NCI-H1436 treated with DMSO at 0.1 percent for 48 hours (cell line): ENCODE measurements around the gene TNS4.

ENCODE experiments used
- DNase-seq: peaks from one replicate; lab custom pipeline; 2025; lab: John Stamatoyannopoulos, UW

The TNS4 gene

DNA sequence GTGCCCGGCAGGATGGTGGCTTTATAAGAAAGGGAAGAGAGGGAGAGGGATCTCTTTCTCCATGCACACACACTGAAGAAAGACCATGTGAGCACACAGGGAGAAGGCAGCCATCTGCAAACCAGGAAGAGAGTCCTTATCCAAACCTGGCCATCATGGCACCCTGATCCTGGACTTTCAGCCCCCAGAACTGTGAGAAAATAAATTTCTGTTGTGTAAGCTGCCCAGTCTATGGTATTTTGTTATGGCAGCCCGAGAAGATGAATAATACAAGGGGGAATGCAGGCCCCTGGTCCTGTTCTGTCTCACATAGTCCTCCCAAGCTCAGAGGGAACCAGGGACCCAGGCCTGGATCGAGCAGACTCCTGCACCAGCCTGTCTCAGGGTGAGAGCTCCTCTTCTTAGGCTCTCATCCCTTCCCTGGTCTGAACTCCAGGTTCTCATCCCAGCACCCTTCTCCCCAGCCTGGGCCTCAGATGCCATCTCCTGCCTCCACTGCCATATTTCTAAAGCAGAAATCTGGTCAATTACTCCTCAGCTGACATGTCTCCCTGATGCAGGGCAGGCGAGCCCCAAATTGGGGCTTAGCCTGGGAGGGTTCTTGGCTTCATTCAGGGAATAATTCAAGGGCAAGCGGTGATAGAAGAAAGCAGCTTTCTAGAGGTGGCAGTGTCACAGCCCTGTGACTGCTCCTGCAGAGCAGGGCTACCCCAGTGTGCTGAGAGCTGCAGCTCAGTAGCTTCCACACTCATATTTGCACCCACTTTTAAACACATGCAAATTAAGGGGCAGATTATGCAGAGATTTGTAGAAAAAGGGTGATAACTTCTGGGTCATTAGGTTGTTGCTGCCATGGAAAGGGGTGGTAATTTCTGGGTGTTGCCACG lies 29.3 kb downstream of the TNS4 start:
- no peak for DNase-seq

GRCh38 chr17:40470932-40471828 lies 30.2 kb downstream of the TNS4 start:
- no peak for DNase-seq

GRCh38 chr17:40469805-40470675 lies 31.4 kb downstream of the TNS4 start:
- no peak for DNase-seq

GRCh38 chr17:40468560-40468959 lies 32.9 kb downstream of the TNS4 start:
- DNase-seq = no peak

DNA sequence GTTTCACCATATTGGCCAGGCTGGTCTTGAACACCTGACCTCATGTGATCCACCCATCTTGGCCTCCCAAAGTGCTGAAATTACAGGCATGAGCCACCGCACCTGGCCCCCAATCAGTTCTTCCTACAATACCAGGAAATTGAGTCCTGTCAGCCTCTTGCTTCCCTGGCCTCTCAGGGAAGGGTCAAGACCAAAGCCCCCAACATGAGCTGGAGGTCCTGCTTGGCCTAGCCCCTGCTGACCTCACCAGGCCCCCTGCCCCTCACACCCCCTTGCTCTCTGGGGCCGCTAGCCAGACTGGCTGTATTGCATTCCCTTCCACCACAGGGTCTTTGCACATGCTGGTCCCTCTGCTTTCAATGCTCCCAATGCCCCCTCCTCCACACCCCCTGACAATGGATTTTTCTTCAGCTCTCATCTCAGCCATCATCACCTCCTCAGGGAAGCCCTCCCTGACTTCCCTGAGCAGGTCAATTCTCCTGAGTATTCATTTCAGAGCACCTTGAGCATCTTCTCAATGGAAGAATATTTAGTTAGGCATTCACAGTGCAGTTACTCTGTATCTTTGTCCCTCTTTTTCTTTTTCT lies 34.0 kb downstream of the TNS4 start:
- no peak for DNase-seq

- no peak for DNase-seq
These were observed 35.0 kb downstream of the TNS4 start for GRCh38 chr17:40466298-40466971.

- no peak for DNase-seq
These were observed 37.0 kb downstream of the TNS4 start for GRCh38 chr17:40464392-40464855.

DNA sequence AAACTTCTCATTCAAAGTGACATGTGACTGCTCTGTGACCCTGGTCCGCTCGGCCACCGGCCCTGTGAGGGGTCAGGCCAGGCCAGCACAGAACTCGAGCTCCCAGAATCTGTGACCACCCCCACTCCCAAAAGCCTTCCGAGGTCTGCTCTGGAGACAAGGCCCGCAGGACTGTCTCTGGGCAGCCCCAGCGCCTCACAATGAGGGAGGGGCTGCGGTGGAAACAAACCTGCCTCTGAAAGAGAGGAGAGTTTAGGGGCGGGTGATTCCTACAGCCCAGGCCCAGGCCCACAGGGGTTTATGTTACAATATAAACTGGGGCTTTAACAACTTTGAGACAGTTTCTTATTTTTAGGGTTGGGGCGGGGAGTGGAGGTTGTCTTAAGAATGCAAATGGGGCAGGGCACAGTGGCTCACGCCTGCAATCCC lies 38.3 kb downstream of the TNS4 start:
- no peak for DNase-seq

DNA sequence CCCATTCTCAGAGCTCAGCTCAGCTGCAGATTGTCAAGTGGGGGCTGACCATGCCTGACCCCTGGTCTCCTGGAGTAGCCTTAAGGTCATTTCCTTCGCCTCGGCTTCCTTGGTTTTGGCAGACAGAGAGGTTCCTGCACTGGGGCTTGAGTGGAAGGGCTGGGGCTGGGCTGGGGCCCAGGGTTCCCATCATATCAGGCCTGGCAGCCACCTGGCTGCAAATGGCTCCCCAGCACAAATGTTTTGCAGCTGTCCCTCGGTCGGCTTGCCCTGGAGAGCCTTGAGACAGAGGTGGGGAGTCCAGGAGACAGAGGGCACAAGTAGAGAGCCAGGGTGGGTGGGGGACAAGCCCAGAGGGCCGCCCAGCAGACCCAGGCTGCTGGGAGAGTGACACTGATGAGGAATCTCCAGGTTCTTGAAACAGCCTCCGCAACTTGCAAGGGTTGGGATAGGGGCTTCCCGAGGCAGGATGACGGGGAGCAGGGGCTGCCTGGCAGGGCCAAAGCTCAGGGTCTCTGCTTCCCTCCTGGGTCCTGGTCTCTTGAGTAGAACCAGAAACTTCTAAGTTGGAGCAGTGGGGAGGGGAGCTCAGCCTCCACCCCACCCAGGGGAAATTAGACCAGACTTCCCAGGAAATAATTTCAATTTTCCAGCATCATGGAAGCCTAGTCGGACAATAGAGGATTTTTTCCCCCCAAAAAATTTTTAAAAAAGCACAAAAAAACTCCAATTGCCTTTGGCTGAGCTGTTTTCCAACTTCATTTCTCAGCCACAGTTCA lies 38.9 kb downstream of the TNS4 start:
- DNase-seq = no peak

DNA sequence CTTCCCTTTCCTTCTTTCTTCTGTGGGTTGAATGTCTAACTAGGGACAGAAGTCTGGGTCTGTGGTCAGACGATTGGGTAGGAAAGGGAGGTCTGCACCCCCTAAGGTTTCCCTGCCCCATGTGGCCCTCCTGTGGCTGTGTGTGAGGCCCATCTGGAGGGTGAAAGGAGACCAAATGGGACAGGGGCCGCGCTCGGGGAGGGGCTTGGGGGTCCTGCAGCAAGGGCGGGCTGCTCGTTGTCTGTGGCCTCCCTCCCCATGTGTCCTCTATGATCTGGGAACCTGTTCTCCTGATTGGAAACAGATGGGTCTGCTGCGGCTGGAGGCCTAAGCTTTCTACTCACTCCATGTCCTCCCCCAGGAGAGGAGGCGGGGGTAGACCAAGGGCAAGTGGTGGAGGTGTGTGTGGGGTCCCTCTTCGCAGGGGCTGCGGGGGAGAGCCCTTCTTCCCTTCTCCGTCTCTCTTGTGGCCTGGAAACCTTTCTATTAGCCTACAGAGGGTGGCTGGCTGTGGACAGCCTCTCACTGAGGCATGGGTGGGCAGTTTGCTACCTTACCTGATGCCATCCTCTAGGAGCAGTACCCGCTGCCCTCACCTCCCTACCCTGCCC lies 39.6 kb downstream of the TNS4 start:
- no peak for DNase-seq

DNA sequence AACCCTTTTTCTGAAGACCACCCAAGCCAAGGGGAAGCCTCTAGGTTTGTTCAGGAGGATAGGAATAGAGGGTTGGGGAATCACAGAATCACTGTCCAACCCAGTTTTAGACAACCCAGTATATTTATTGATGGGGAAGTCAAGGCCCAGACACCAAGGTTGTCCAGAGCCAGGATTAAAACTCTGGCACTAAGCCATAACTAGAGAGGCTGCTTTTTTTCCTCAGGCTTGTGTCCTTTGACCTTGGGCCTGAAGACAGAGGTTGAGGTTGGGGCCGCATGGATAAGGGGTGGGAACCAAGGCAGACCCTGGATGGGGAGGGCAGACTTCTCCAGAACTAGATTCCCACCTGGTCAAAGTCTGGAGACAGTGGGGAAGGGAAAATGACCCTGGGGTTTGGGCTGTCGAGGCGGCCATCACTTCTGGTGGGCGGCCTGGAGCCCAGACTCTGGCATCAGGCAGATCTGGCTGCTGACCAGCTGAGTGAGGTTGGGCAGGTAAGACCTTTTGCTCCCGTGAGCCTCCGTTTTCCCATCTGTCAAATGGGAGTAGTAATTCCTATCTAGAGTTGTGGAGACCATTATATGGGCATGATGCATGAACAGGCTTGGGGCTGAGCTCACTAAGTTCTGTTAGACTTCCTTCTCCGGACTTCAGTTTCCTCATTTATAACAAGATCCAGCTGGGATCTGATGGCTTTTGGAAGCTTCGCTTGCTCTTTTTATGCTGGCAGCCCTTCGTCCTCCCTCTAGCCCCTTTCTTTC lies 40.3 kb downstream of the TNS4 start:
- DNase-seq = no peak

DNA sequence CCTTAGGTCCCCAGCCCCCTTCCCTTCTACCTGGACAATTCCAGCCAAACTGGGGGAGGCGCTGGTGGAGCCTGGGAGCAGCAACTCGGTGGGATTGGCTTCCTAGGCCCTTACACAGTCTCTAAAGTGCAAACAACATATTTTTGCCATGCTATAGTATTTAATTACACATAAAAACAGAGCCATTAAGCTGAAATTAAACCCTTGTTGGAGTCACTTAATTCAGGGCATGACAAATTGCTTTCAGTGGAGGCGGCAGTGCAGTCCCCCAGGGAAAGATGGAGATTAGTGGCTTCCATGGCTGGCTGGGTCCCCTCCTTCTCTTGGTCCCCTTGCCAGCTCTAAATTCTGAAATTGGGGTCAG lies 40.8 kb downstream of the TNS4 start:
- DNase-seq = peak; percentile 28

- DNase-seq = no peak
These were observed 41.5 kb downstream of the TNS4 start for GRCh38 chr17:40459636-40460603.

DNA sequence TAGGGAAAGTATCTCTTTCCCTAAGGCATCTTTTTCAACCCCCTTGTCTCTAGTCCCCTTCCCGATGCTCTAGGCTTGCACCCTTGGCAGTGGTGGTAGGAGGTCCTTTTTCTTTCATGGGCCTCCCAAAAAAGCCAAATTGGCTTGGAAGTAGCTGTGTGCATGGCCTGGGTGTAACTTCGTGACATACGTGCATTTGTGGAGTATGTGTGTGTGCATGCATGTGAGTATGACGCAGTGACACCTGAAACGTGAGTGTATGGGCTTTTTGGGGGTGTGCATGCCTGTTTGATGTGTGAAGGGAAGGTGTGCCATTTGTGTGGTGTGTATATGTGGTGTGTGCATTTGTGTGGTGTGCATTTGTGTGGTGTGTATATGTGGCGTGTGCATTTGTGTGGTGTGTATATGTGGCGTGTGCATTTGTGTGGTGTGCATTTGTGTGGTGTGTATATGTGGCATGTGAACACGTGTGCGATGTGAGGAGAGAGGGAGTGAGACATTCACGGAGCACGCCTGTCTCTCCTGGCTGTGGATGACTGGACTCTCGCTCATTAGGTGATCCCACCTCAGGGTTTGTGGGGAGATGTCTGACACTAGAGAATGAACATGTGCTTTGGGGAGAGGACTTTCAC lies 42.5 kb downstream of the TNS4 start:
- no peak for DNase-seq

DNA sequence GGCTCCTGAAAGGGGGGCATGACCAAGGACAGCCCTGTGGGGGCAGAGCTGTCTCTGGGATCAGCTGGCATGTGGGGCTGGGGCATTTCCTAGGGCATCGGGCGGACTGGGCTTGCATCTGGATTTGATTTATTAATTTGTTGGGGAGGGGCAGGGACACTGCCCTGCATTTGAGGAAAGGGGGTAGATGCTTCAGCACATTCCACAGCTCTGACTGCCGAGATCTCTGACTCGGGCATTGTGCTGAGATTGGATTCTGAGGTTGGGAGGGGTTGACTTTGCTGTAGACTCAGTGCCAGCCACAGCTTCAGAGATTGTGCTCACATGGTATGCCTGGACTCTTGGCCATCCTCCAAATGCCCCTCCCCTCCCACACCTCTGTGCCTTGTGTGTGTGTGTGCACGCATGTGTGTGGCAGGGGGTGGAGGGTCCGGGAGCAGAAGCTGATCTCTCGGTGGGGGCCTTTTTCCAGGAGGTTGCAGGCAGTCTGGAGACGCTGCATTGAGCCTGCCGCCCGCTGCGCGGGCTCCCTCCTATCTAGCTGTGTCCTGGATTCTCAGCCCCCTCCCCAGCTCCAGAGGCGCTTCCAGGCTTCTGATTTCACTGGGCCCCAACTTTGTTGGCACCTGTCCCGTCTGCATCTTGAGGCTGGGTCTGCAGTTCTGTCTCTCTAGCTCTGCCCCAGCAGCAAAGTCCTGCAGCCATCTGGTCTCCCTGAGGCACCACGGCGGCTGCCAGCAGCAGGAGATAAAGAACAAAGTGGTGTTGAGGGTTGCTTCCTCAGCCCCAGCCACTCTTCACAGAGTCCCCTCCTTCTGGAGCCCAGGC lies 43.2 kb downstream of the TNS4 start:
- DNase-seq = no peak

DNA sequence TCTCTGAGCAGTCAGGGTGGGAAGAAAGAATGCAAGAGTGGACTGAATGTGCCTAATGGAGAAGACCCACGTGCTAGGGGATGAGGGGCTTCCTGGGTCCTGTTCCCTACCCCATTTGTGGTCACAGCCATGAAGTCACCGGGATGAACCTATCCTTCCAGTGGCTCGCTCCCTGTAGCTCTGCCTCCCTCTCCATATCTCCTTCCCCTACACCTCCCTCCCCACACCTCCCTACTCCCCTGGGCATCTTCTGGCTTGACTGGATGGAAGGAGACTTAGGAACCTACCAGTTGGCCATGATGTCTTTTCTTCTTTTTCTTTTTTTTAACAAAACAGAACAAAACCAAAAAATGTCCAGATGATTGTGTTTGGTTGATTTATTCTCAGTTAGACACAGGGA lies 44.1 kb downstream of the TNS4 start:
- DNase-seq = no peak
